GM10847 (cell line): ENCODE results near the gene CHRNA4.

Experiments used
- POLR2A ChIP-seq: IDR thresholded peaks from 2 replicates; pipeline ENCODE4 v1.6.1; 2011; ENCODE audit not compliant: insufficient read length; ENCODE audit errors: extremely low read depth

The CHRNA4 gene

DNA sequence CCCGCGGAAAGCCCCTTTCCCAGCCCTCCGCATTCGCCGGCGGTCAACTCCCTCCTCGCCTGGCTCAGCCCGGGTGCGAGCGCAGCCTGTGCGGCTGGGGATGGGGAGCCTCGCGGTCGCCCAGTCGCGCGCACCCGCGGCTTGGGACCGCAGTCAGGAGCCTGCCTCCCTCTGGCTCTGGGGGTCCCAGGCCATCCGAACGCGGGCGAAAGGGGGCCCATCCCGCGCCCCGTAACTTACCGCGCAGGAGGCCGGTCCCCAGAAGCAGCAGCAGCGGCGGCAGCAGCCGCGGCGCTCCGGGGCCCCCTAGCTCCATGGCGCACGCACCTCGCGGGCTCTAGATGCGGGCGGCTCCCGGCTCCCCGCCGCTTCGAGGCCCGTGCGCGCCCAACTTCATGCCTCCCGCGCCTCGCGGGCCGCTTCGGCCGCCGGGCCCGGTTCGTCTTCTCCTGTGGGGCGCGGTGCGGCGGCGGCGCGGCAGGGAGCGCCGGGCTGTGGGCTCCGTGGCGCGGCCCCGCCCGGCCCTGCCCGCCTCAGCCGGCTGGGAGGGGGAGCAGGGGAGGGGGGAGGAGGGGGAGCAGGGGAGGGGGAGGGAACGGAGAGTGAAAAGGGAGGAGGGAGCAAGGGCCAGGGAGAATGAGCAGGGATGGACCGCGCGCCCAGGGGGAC, at the start of gene CHRNA4:
Gene CHRNA4 (minus strand): TSS at position 500 of the 669 bp plus-strand sequence. CDS start 184 bp downstream, at position 316.
- TF ChIP-seq POLR2A: no peak

DNA sequence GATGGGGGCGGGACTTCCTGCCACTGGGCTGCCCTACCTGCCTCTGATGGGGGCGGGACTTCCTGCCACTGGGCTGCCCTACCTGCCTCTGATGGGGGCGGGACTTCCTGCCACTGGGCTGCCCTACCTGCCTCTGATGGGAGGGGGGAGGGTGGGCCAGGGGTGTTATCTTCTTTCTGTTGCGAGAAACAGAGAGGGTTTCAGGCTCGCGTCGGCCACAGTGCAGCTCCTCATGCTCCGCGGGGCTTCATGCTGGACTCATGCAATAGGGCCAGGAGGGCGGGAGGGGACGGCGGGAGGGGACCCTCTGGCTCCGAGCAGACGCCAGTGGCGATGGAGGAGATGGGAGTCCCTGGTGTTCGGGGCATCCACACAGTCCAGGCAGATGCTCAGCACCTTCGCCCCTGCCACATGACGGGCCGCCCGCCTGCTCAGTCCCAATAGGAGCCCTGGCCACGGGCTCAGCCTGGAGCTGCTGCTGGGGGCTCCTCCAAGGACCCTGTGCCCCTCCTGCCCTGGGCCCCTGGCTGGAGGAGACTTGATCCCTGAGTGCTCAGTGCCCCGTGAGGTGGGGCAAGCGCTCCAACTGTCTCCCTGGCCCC, 48.8 kb upstream of the CHRNA4 start:
- TF ChIP-seq POLR2A: no peak

DNA sequence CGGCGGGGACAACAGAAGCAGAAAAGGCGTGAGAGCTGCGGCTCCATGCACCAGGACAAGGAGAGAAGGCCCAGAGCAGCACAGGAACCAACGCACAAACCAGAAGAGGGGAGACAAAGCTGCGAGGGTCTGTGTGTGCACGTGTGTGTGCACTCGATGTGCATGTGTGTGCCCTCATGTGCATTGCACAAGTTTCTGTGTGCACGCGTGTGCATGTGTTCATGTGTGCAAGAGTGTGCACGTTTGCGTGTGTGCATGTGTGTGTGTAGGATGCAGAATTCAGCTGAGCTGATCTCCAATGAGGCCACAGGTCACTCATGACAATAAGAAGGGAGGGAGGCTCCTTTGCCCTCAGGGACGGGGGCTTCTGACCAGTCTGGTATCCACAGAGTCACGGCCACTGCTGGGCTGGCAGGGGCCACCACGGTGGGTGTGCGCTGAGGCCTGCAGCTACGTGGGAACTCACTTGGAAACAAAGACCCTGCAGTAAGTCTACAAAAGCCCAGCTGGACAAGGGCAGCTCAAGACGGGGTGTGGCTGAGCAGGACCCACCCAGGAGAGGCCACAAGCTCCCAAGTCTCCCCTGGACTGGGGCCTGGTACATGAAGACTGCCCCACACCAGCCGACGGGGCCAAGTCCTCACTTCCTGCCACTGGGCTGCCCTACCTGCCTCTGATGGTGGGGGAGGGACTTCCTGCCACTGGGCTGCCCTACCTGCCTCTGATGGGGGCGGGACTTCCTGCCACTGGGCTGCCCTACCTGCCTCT, 48.1 kb upstream of the CHRNA4 start:
- TF ChIP-seq POLR2A: no peak

DNA sequence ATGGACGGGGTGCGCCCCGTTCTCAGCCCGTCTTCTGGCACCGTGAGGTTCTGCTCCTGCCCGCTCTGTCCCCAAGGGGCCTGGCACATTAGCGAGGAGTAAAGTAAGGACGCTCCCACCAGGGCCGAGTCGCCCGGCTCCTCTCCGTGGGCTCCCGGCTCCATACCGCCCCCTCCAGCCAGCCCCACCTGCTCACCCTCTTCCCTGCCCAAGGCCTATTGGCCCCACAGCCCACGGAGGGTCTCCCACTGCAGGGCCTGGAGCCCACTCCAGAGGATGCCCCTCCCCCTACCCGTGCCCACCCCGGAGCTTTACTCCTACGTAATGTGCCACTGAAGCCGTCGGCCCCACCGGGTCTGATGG, 47.5 kb upstream of the CHRNA4 start:
- no peak for TF ChIP-seq POLR2A

DNA sequence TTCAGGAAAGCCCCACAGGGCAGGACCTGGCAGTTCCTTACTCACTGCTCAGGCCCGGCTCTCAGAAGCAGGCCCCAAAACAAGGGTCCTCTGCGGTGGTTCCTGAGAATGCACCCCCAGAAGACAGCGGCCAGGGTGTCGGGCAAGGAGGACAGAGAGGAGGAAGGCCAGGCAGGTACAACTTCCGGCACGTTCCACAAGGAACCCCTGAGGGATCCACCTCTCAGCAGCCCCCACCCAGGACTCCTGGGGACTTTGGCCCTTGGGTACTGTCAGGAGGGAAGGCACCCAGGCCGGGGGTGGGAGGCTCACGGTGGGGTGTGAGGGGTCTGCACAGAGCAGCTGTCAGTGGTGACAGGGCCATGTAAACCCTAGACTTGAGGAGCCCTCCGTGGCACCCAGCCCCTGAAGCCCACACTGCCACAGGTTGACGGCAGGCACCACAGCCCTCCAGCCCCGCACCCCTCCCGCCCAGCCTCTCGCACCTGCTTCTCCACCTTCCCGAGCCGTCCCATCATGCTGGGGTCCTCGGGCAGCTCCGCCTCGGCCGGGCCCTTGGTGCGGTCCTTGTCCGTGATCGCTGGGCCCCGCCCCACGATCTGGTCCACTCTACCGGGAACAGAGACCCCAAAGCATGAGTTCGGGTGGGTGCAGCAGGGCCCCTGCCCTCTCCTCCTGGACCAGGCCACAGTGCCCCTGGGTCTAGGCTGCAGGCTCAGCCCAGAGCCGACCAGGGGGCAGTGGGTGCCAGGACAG, 47.0 kb upstream of the CHRNA4 start:
- TF ChIP-seq POLR2A: no peak

DNA sequence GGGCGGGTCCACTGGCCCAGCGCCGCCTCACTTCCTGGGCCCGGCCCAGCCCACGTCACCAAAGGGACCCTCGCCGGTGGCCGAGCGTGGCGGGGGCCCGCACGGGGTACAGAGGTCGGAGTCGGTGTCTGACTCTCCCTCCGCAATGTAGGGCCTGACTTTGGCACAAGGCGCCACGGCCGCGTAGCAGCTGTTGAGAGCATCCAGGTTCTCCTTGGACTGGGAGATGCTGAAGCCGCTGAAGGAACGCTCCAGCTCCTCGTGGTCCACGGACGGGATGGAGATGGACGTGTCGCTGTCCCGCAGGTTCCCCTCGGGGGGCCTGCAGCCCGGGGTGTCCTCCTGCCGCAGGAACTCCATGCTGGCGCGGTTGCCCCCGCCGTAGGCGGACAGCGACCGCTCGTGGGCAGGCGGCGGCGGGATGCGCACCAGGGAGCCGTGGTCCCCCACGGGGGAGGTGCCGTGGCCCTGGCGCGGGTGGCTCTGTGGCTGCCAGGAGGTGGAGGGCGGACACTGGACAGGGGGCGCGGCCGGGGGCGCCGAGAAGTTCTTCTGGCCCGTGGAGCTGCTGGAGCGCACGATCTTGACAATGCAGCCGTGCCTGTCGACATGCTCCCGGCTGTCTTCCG, 45.6 kb upstream of the CHRNA4 start:
- TF ChIP-seq POLR2A: no peak

DNA sequence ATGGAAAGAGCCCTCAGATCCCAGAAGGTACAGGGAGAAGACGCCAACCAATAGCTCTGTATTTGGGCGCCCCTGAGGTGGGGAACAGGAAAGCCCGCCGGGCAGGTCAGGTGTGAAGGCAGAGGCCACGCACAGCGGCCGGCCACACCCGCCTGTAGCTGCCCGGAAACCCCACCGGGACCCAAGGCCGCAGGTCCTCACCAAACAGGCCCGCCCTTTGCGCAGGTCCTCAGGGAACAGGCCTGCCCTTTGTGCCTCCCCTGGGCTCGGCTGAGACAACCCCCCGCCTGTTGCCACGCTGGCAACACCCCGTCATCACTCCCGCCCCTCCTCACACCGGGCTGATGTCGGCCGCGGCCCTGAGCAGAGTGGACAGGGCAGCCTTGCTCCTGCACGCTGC, 44.9 kb upstream of the CHRNA4 start:
- no peak for TF ChIP-seq POLR2A

DNA sequence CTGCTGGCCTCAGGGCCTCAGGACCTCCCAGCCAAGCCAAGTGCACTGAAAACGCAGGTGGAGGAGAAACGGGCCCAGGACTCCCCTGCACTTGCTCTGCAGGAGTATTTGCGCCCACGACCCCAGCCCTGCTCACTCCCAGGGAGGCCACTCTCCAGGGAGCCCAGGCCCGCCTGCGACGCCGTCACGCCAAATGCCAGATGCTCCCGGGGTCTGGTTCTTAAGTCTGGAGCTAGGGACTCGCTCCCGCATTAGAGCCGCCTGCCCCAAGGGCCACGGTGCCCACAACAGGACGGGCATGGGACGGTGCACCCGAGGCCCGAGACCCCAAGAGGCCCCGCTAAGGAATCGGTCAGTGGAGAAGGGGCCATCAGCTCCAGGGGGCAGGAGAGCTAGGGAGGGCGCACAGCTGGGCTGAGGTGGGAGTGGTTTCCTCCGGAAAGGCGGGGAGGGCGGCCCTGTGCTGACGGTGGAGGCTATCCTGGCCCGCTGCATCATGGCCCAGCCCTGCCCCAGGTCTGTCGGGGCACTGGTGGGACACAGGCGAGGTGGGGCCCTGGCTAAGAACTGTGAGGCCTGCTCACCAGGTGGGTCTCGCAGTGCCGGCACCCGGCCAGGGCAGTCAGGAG, 44.1 kb upstream of the CHRNA4 start:
- no peak for TF ChIP-seq POLR2A

DNA sequence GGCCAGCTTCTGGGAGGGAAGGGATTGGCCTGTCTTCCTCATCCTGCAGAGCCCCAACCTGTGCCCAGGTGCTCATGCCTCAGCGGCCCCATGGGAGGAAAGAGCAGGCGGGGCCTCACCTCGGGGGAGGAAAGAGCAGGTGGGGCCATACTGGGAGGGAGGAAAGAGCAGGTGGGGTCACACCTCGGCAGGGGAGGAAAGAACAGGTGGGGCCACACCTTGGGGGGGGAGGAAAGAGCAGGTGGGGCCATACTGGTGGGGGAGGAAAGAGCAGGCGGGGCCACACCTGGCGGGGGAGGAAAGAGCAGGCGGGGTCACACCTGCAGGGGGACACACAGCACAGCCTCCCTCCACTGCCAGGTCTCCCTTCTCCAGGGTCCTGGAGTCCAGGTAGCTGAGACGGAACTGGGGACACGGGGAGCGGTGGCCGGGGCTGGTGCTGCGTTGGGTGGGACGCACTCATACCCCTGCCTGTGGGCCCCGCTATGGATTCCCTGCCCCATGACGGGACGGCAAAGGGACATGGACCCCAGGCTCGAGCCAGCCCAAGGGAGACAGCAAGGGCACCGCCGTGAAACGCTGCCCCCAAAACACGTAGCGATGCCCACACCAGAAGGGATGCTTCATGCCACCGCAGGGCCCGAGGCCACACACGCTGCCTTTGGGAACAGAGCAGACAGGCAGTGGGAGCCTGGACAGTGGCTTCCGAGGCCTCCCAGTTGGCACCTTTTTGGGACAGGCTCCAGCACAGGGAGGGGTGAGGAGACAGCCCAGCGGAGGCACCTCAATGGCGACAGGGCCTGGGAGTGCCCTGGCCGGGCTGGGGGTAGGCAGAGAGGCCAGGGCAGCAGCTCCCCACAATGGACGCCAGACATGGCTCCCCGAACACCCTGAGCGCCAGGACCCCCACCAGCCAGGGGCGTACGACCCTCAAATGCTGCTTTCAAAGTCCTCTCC, 43.3 kb upstream of the CHRNA4 start:
- TF ChIP-seq POLR2A: no peak

DNA sequence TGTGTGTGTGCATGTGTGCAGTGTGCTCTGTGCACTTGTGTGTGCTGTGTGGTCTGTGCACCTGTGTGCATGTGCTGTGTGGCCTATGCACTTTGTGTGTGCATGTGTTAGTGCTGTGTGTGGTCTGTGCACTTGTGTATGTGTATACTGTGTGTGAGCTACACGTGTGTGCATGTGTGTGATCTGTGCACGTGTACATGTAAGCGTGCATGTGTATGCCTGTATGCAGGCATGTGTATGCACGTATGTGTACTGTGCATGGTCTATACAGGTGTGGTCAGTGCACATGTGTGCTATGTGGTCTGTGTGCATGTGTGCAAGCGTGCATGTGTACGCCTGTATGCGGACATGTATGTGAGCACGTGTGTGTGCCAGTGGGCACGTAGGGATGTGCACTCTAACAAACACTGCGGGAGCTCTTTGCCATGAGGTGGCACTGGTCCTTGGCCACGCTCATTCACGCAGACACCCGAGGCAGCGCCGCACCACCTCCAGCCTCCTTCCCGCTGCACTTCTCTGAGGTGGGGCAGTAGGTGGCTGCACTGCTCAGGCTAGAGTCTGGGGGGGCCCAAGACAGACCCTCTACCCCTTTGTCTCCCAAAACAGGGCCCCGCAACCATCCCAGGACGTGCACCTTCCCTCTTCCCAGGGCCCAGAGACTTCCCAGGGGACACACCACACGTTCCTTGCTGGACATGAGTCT, 42.4 kb upstream of the CHRNA4 start:
- no peak for TF ChIP-seq POLR2A

DNA sequence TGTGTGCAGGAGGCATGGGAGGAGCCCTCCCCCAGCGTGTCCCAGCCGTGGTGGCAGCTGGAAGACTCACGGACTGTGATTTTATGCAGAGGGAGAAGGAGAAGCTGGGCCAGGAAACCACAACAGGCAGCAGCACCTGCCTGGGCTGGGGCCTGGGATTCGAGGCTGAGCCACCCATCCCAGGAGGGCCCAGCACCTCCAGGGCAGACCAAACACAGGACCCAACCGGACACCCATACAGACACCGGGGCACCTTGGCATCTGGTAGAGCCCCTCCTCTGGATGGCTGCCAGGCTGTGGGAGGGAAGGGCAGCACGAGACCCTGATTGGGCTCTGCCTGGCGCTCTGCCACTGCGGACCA, 41.7 kb upstream of the CHRNA4 start:
- no peak for TF ChIP-seq POLR2A

DNA sequence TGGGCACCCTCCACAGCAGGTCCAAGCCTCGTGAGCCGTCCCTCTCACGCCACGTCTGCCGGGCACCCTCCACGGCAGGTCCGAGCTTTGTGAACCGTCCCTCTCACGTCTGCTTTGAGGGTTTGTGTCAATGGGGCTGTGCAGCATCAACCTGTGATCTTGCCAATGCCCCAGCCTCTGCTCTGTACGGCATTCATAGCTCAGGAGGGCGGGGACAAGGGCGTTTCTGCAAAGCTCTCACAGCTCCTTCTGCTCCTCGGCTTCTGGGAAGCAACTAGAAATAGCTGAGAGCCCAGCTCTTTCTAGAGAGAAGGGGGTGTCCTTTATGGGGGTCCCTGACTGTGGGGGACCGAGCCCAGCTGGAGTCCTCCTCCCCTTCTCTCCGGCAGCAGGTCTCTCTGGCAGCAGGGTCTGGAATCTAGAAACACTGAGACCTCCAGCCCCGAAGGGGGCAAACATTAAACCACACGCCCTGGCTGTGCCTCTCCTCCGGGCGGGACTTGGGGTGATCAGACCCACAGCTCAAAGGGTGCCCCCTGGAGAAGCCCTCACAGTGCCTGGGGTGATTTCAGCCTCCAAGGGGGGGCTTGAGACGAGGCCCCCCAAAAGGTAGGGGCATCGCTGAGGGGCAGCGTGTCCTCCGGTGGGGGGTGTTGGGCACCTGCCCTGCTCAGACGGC, 41.2 kb upstream of the CHRNA4 start:
- no peak for TF ChIP-seq POLR2A

DNA sequence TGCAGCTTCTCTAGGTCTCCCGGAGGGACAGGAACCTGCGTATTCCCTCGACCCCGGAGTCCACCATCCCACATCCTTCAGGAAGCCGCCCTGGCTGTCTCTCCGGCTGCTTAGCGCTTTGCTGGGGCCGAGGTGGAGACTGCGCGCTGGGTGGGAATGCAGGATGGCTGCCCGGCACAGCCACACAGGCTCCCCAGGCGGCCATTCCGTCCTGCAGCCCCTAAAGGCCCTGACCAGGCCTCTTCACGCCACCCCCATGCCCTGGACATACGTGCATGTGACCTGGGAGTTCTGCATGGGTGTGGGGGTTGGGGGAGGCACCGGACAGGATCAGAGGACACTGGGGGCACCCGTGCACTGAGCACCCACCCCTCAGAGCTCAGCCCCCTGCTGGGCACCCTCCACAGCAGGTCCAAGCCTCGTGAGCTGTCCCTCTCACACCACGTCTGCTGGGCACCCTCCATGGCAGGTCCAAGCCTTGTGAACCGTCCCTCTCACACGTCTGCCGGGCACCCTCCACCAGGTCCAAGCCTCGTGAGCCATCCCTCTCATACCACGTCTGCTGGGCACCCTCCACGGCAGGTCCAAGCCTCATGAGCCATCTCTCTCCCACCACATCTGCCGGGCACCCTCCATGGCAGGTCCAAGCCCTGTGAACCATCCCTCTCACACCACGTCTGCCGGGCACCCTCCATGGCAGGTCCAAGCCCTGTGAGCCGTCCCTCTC, 40.4 kb upstream of the CHRNA4 start:
- no peak for TF ChIP-seq POLR2A
